A204.1 (cell line): ENCODE data around the gene COL4A6.
"Not testable (repeated sequence)": the region's sequence is repeated elsewhere in the genome, so short reads cannot be mapped to it uniquely, and the experiment has no call there.

Source experiments
- FAIRE-seq: peaks from 2 replicates; lab custom pipeline; 2012; peaks lifted over from hg19 to GRCh38; lab: Jason Lieb, UNC

The COL4A6 gene

DNA sequence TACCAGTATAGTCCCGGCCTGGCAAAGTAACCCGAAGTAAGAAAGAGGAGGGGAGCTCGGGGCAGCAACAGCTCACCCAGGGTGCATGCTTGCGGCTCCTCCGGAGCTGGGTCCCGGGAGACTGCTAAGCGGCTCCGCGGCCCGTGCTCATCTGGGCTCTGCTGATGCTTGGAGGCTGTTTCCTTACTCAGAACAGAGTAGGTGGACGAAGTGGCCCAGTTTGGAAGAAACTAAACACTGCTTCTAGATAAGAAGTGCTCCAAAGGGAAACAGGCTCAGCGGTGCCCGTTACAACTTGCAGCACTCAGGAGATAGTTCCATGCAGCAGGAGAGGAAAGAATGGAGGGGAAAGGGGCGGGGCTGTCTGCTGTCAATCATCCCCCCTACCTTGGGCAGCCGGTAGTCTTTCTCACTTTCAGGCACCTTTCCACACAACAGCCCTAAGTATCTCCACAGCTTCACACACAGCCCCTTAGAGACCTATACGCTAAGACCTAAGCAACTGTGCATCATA, at the start of gene COL4A6:
TSS of gene COL4A6 (minus strand) at position 313 of the 514 bp plus-strand sequence. CDS start at position 87, 226 bp downstream.
- no peak for FAIRE-seq

GRCh38 chrX:108485960-108486359, 47.7 kb upstream of the COL4A6 start:
- FAIRE-seq = no peak

DNA sequence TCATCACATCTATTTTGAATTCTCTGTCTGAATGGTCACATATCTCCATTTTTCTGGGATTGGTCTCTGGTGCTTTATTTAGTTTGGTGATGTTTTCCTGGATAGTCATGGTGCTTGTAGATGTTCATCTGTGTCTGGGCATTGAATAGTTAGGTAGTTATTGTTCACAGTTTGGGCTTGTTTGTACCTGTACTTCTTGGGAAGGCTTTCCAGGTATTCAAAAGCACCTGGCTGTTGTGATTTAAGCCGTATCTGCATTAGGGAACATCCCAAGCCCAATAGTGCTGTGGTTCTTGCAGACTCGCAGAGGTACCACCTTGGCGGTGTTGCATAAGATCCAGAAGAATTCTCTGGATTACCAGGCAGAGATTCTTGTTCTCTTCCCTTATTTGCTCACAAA, 46.0 kb upstream of the COL4A6 start:
- no peak for FAIRE-seq

DNA sequence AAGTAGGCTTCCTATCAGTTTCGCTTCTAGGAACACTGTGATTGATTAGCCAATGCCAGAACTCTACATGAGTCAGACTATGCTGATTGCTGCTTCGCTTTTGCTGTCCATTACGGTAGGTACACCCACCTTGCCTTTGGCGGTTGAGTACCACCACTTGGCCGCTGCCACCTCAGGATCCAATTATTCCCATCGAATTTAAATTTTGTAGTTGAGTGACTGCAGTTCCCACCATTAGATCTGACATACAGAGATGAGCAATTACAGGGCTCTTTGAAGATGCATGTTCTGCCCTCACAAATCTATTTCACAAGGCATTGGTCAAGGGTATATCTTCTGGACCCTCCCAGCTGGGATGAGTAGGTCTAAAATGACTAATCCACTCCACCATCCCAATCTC, 43.3 kb upstream of the COL4A6 start:
- FAIRE-seq = not testable (repeated sequence)

DNA sequence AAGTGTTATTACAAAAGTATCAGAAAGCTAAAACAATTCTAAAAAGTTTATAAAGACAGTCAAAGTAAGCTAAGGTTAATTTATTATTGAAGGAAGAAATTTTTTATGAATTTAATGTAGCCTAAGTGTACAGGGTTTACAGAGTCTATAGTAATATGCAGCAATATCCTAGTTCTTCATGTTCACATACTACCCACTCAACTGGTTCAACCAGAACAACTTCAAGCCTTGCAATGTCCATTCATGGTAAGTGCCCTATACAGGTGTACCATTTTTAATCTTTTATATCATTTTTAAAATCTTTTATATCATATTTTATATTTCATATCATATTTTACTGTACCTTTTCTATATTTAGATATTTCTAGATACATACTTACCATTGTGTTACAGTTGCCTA, 35.8 kb upstream of the COL4A6 start:
- FAIRE-seq = no peak

- no peak for FAIRE-seq
Observed at GRCh38 chrX:108468486-108468885, 30.3 kb upstream of the COL4A6 start.

DNA sequence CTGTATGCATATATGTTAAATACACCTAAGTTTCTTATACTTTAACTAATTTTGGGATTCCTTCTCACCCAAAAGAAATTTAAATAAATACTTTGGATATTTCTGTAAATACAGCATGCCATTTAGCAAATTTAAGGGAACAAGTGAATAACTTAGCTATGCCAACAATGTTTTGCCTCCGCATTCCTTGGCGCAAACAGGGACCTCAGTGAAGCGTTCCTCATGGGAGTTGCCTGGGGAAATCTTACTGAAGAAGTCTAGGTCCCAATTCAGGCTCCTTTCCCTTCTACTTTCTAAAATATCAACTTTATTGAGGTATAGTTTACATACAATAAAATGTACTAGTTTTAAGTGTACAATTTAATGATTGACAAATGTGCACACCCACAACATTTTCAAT, 26.4 kb upstream of the COL4A6 start:
- FAIRE-seq = no peak

- FAIRE-seq = no peak
Observed at GRCh38 chrX:108456971-108457477, 18.8 kb upstream of the COL4A6 start.

- no peak for FAIRE-seq
Observed at GRCh38 chrX:108453841-108454240, 15.6 kb upstream of the COL4A6 start.

DNA sequence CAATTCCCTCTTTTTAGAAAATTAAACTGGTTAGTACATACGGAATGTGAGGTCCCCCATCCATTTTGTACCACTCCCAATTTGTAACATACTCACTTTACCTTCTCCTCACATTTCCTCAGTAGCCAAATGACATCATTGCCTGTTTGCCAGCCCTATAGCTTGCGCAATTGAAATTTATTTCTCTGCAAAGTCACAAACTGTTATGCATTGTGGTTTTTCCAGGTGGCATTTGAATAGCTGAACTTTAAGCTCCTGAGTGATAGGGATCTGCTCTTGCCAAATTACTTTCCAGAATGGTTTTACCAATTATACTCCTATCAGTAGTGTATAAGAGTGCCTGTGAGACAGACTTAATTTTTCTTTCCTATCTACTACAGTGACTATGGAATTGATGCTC, 9.1 kb upstream of the COL4A6 start:
- FAIRE-seq = no peak

DNA sequence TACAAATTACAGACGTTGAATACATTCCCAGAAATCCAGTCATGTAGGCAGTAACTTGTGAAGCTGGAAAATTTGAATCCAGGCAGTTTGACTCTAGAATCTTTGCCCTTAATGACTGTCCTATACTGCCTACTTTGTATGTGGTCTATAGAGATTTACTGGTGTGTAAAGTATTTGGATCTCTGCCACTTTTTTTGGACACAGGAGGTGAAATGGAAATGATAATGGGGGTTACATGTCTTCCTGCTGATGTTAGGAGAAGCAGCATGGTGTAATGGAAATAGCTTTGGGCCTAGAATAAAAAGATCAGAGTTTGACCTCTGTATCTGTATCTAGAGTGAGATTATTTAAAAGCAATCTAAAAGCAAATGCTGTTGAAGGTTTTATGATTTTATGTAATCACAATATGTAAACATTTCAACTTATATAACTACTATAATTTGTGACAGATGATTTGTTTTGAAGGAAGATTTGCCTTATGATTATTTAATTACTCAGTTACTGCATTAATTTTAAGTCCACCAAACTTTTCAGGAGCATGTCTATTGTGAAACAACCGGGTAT, 4.8 kb upstream of the COL4A6 start:
- no peak for FAIRE-seq

- FAIRE-seq = no peak
Observed at GRCh38 chrX:108439961-108440696, 1.9 kb upstream of the COL4A6 start.

GRCh38 chrX:108439426-108439942, 1.3 kb upstream of the COL4A6 start, which contains the start of gene COL4A5:
TSS of gene COL4A5 (plus strand) at chrX:108439838. CDS start at chrX:108440126, 288 bp downstream.
- FAIRE-seq = no peak

- no peak for FAIRE-seq
Observed at GRCh38 chrX:108437349-108438109, 693 bp downstream of the COL4A6 start.

DNA sequence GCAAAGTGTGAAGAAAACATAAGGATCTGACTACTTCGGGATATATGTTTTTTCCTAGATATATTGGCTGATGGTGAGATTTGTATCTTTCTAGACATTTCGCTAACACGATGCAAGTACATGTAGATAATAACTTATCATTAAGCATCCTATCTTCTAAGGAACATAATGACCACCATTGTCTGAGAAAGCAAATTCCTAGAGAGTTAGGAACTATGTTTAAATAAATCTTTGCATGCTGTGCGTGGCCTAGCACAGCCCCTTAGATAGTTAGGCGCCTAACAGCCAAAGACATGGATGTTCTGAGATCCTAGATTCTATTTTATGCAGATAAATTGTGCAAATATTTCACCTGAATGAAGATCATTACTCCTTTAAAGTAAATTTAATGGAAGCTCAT, 3.0 kb downstream of the COL4A6 start:
- FAIRE-seq = no peak

DNA sequence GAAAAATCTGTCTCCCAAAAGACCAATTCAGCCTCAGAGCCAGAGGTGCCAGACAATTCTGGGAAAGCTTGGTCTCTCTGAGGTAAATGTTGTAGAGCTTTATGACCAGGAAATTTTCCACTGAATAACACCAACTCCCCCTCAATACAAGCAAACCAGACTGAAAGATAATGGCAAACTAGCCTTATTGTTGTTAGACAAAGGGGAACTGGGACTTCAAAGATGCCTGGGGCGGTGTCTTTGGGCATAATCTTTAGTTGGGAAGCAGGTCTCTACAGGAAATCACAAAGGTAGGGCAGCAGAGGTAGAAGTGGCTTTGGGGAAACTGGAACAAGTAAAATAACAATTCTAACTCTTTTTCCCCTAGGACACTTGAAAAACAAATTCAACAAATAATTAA, 12.0 kb downstream of the COL4A6 start:
- no peak for FAIRE-seq

GRCh38 chrX:108420481-108420880, 17.7 kb downstream of the COL4A6 start:
- FAIRE-seq = no peak

- FAIRE-seq = no peak
Observed at GRCh38 chrX:108419401-108419800, 18.8 kb downstream of the COL4A6 start.

- no peak for FAIRE-seq
Observed at GRCh38 chrX:108417257-108417656, 21.0 kb downstream of the COL4A6 start.

GRCh38 chrX:108415891-108416290, 22.3 kb downstream of the COL4A6 start:
- no peak for FAIRE-seq

DNA sequence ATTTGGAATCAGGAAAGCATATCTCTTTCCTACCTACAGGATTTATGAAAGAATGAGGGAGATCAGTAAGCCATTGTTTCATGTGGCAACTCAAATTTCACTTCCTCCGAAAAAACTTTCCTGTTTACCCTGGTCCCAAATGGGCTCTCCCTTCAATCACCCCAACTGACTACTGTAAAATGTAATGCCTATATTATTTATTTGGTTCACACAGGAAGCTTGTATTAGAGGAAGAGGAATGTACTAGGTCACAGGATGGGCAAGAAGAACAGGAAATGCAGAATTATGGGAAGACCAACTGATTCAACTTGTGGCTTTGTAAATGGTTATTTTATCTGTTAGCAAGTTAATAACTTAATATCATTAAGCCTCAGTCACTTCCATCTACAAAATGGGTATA, 23.1 kb downstream of the COL4A6 start:
- FAIRE-seq = no peak

GRCh38 chrX:108412783-108413182, 25.4 kb downstream of the COL4A6 start:
- FAIRE-seq = no peak
